GM21526 (cell line): ENCODE measurements around the gene PLCH1.
"Not testable (repeated sequence)": the region's sequence is repeated elsewhere in the genome, so short reads cannot be mapped to it uniquely, and the experiment has no call there.

Source experiments
- ATAC-seq: cut with Tn5 transposase; IDR thresholded peaks from one replicate; pipeline ENCODE4 v1.9.1; 2021; ENCODE audit warnings: moderate library complexity; ENCODE audit not compliant: unreplicated experiment, low FRiP score

The PLCH1 gene

DNA sequence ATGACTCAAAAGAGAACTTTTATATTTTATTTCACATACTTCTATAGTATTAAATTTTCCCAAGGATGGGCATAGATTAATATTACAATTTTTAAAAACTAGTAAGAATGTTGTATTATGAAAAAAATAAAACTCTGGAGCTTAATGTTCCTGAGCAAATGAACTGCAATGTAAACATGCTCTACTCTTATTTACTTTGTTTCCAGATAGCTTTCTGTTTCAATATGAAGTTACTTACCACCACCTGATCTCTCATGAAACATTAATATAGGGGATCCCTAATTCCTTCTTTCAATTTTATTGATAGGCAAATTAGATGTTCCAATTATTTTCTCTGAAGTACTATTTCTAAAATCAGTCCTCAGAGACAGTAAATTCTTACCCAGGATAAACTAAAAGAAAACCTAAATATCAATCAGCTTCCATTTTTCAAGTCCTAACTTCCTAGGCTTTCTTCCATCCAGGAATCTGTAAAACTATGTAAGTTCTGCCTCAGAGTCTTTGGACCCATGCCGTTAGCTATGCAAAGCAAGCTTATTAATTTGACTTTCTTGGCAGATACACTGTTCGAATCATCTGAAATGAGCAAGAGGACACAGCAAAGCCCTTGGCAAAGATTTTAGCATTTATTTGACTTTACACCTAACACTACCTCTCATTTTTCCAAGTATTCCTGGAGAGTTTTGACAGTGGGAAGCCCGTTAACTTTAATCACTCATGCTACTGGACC is 93.2 kb downstream of the PLCH1 start:
- ATAC-seq = no peak

DNA sequence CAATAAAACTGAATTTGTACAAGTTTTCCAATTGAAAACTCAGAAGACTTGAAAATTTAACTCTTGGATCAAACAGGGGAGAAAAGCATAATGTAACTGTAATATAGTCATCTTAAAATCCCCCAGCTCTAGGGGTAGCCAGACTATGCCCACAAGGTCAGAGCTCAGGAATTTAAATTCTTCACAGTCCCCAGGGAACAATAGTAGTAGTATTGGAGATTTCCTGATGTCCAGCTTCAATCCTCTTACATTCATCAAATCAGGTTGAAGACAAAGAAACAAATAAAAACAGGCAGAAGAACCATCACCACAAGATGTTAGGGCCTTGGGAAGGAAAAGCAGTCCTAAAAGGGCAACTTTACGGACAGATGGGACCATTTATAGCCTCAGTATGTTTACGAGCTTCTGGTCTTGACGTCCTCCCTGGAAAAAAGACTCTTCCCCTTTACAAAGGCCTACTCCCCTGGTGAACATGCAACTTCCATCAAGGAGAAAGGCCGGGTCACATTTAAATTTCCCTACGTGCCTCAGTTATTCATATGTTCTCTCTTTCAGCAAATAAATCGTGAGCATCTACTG is 96.8 kb downstream of the PLCH1 start:
- ATAC-seq = no peak

DNA sequence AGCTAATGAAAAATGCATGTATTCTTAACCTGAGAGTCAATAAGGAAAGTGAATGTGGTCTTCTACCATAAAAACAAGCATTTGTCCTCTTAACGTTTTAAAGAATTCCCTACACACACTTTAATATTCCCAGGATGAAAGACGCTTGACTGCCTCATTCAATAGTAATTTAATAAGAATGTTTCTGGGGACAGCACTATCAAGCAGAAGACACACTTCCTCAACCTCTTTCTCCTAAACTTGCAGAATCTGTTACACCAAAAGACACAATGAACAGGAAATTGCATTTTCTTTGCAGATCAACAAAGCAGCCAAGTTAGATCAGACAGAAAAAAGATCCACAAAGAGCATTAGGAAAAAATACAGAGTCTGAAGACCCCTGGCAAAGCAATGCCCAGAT is 97.7 kb downstream of the PLCH1 start:
- no peak for ATAC-seq

DNA sequence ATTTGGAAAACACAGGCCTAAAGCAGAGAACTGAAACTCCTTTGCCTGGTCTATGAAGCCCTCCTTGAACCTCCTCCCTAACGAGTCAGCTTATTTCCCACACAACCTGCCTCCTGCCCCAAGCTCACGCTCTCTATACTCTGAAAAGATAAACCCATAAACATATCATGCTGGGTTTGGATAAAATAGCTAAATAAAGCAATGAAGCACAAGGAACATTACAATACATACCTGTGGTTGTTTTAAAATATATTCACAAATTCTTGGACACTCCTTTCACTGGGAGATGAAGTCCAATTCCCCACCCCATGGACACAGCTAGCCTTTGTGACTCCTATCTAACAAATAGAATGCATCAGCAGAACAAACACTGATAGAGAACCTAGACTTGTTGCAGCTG is 98.2 kb downstream of the PLCH1 start:
- ATAC-seq = no peak

DNA sequence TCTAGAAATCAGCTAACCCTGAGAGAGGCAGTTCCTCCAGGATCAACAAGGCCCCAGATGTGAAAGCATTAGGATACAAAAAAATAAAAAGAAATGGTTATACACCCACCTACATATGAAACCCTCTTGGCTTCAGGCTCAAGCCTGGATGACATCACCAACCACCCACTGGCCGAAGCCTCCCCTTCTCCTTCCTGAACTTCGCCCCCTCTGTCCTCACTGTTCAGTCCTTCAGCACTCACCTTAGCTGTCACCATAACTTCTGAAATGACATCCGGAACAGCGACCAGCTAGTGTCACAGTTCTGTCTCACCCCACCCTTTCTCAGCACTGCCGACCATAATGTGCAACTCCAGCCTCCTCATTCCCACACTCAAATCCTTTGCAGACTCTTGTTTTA is 98.7 kb downstream of the PLCH1 start:
- ATAC-seq = no peak

DNA sequence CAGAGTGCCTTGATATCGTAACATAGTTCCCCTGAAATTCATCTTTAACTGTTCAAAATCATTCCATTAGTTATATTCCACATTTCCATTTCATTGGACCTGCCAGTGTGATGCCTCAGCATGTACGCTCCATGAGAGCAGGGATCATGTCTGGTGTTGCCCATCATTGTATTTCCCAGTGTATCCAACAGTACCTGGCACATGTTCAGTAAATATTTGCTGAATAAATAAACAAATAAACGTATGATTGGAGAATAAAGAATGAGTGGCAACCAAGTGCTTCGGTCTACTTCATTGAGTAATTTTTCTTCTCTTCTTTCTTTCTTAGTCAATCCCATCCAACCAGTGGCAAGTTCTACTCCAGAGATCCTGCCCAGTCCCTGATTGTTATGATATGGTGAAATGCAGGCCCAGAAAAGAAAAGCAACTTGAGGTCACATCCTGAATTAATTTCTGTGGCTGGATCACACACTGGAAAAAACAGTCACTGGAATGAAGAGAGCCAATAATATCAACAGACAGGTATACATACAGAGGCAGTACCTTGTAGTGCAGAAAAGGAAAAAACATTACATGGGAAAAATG is 101.2 kb downstream of the PLCH1 start:
- ATAC-seq = no peak

DNA sequence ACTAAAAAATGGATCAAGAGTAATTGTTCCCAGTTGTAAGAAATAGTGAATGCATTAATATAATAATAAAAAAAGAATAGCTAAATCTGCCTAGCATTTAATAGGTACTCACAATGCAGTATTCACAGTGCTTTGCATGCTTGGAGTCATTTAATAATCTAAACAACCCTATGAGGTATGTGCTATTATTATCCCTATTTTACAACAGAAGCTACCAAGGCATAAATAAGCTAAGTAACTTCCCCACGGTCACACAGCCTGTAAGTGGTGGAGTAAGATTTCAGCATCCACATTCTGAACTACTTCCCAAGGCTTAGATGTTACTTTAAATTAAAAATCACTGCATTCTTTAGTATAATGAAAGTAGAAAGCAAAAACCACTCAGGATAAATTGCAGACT is 102.9 kb downstream of the PLCH1 start:
- no peak for ATAC-seq

DNA sequence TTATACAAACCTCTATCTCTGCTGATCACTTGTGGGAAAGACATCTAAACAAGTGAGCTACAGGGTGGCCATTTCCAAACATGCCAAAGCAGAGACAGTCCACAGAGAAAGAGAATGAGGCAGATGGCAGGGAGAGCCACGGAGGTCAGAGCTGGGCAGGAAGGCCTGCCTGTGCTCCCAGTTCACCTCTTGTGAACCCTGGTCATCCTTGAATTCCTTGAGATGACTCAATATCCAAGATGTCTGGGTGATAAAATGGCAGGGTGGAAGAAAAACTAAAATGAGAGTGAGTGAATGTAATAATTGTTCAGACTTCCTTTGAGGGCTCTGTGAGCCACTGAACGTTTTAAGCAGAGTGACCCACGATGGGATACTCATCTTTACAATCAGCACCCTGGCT is 104.8 kb downstream of the PLCH1 start:
- ATAC-seq = no peak

DNA sequence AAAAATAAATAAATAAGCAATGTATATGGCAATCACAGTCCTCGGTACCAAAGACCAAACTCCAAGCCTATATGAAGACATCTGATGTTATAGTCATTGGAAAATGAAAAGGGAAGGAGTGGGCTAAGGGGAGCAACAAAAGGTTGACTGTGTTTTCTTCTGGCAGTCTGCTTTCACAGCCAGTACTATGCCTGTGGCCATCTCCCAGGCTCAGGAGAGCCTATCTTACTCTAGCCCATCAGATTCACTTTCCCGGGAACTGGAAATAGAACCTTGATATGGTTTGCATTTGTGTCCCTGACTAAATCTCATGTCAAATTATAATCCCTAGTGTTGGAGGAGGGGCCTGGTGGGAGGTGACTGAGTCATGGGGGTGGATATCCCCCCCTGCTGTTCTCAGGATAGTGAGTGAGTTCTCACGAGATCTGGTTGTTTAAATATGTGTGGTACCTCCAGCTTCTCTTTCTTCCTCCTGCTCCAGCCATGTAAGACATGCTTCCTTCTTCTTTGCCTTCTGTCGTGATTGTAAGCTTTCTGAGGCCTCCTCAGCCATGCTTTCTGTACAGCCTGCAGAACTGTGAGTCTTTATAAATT is 105.3 kb downstream of the PLCH1 start:
- ATAC-seq = no peak

DNA sequence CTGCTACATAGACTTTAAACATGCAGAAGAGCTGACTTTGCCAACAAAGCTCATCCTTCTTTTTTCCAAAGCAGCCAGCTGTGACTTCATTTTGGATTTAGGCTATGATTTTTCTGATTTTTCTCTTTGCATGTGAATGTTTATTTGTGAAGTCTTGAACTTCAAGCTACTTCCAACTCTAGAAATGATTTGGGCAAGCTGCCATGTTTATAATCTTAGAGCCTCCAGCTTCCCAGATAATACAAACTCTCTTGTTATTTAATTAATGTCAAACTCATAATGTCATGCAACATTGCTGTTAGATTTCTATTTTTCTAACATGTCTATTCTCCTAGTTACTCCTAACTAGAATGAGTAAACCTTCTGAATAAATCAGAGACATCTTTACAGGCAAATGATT is 106.4 kb downstream of the PLCH1 start:
- ATAC-seq = not testable (repeated sequence)

DNA sequence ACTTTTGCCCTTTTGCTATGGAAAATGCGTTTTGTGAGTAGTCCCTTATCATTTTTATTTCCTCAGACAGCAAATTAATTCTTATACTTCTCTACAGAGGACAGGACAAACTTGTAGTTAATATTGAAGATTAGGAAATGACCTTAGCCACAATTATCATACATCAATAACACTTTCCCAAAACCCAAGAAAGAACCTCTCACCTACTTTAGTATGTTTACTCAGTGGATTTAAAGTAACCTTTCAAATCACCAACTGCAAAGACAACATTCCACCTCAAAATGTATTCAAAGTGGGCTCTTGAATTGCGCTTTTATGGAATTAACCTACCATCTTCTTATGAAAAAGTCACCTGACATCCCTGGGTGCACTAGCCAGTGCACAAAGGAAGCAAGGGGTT is 107.3 kb downstream of the PLCH1 start:
- ATAC-seq = no peak

DNA sequence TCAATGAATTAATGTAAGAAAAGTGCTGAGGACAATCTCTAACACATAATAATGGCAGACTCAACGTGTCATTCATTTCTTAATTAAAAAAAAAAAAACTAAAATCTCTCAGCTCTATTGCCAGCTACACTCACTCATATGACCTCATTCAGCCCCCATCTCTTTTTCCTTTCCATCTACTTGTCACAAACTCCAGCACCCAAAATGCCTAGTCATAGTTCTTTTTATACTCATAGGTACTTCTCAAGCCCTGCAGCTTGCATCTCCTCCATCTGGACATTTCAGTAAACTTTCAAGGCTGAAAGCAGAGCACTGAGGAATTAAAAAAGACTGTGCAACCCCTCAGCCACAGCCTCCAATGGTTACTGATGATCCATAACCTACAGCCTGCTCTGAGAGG is 109.8 kb downstream of the PLCH1 start:
- no peak for ATAC-seq

DNA sequence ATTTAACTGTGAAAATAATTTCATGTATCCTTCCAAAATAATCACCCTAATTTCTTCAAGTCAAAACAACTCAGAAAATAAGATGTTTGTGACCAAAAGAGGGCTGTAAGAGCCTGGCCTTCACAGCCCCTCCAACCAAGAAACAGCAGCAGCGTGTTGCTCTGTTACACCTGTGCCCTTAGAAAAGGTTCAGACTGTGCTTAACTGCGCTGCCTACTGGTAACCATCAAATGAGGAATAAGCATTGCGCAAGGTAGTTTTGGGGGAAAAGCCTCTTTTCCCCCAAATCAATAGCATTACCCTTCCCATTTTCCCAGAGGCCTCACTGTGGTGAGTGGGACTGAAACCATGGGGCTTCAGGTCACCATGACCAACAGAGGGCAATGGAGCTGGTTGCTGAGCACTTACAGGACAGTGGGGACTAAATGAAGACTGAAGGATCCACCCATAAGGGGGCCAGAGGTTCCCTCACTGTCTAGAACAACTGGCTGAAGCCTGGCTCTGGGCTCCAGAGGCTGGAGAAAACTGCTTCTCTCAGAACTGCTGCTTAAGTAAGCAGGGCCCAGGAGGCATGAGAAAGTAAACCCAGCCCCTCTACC is 110.7 kb downstream of the PLCH1 start:
- no peak for ATAC-seq

DNA sequence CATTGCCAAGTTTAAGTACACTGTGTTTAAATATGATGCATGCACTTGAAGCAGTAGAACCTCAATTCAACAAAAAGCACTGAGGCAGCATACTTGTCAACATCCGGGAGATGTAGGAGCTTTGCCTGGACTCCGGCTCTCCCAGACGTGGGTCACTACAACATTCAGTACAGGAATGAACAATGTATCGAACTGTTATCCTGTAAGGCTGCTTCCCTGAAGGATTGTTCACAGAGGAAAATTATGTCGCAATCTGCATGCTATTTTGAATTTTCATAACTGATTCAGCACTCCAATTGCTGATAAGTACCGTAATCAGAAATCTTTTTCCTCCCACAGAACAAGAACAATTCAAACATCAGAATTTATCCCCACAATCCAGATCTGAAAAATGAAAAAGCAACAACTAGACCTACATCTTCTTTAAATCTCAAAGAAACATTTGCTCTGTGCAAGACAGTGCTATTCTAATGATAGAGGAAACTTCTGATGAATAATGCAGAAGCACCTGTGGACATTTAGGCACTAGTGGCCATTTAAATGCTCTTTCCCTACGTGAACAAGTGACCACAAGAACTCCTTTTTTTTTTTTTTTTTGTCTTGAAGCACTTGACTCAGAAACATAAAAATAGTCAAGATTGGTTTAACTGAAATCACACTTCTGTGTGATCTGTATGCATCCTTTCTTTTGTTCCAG is 113.4 kb downstream of the PLCH1 start:
- no peak for ATAC-seq

DNA sequence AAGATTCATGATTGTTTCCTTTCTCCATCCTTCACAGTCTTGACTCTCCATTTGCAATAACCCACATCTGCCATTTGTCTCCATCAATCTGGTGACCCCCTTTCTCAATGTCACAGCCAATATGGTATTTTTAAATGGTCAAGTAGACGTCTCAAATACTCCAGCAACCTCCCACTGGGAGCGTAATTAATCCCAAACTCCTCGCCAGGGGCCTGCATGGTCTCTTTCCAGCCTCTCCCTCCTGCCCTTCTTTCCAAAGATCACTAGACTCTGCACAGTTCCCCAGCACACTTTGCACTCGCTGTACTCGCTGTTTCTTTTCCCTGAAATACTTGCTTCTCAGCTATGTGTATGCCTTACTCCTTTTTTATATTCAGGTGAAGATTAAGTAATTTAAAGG is 115.3 kb downstream of the PLCH1 start:
- no peak for ATAC-seq

DNA sequence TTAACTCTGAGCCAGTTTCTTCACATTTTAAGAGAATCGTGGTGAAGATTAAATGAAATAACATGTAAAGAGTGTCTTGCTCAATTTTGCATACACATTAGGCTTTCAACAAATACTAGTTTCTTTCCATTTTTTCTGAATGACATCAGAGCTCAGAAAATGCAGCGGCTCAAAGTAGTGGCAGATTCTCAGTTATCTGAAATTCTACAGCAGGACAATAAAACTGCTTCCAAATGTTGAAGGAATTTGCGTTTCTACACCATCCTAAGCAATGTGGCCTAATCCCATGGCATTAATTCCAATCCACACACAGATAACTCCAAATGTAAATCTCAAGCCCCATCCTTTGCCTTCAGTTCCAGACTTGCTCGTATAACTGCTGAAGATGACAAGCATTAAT is 115.8 kb downstream of the PLCH1 start:
- ATAC-seq = no peak

DNA sequence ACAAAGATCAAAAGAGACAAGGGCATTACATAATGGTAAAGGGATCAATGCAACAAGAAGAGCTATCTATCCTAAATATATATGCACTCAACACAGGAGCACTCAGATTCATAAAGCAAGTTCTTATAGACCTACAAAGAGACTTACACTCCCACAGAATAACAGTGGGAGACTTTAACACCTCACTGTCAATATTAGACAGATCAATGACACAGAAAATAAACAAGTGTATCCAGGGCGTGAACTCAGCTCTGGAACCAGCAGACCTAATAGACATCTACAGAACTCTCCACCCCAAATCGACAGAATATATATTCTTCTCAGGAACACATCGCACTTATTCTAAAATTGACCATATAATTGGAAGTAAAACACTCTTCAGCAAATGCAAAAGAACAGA is 122.2 kb downstream of the PLCH1 start:
- not testable (repeated sequence) for ATAC-seq

DNA sequence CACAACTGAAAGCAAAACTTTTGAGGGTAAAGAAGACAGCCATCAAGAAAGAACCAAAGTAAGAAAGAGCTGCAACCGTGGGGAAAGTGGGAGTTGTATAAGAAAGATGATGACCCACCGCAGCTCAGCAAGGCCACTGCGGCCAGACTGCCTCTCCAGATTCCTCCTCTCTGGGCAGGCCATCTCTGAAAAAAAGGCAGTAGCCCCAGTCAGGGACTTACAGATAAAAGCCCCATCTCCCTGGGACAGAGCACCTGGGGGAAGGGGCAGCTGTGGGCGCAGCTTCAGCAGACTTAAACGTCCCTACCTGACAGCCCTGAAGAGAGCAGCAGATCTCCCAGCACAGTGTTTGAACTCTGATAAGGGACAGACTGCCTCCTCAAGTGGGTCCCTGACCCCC is 124.3 kb downstream of the PLCH1 start:
- not testable (repeated sequence) for ATAC-seq

DNA sequence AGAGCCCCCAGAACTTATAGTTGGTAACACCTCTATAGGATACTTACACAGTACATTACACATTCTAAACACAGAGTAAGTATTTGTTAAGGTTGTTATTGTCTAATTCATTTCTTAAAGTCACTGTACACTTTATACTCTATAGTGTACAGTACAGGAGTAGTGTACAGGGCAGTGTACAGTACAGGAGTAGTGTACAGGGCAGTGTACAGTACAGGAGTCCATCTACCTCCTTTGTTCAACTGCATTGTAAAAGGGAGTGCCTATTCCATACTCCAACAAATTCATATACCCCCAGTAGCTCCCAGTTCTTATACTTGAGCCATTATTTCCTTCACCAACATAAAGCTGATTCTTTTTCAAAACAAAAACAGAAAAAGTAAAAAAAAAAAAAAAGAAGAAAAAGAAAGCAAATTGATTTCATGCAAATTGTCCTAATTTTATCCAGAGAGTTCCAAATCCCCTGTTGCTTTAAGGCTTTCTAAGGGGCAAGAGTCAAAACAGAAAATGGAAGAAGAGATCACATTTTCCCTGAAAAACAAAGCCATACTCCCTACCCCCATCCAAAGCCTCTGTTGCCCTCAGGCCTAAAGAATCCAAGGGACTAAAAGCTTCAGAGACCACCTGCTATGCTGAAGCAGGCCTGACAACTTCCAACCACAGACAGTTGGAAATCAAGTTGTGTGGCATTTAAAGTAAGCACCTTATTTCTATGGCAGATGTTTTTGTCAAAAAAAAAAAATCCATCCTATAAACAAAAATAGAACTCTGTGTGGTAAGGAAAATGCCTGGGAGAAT is 125.6 kb downstream of the PLCH1 start:
- ATAC-seq = no peak

DNA sequence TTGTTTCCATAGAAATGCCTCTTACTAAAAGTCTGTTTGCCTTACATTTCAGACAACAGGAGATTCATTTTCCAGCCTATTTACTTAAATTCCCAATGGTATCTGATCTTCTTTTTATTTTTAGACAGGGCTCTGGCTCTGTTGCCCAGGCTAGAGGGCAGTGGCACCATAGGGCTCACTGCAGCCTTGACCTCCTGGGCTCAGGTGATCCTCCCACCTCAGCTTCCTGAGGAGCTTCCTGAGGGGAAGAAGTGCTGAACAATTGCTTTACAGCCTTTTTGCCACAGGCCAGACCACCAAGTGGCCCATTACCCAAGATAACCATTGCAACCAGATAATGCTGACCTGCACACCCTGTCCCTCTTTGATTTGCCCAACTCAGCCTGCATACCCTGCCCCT is 126.3 kb downstream of the PLCH1 start:
- ATAC-seq = no peak
